Measurements from ENCODE around the gene SIAH1.
"Not testable (repeated sequence)": the region's sequence is repeated elsewhere in the genome, so short reads cannot be mapped to it uniquely, and the experiment has no call there.

Gene SIAH1

DNA sequence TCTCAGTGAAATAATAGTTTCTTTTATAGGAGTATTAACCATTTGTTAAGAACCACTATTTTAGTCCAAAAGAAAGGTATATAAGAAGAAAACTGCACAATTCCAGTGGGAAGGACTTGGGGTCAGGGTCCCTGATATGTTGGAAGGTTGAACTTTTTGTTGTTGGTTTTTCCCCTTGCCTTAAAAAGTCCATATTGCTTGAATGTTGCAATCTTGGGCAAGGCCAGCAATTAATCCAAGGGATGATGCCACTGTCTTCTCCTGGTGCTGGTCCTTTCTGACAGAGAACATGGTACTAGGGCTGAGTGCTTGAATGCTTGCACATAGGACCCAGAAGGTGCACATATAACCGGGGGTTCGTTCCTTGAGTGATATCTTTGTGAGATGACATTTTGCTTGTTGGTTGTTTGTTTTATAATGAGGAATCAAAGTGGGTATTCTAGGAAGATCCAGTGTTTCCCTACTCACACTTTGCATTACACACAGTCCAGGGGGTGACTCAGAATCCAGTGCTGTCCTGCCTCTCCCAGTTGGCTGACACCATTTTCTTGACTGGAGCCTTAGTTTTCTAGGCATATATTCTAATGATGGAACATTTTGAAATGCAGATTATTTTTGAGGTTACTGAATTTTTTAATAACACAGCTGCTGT, 54.9 kb downstream of the SIAH1 start:
- DNase-seq: no peak

DNA sequence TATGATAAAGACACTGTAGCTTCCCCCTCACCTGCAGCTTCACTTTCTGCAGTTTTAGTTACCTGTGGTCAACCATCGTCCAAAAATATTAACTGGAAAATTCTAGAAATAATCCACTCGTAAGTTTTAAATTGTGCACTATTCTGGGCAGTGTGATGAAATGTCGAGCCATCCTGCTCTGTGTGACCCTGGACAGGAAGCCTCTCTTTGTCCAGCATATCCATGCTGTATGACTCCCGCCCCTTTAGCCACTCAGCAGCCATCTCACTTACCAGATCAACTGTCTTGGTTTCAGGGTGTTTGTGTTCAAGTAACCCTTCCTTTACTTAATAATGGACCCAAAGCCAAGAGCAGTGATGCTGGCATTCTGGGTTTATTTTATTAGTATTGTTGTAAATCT, 56.1 kb downstream of the SIAH1 start:
- DNase-seq: no peak

DNA sequence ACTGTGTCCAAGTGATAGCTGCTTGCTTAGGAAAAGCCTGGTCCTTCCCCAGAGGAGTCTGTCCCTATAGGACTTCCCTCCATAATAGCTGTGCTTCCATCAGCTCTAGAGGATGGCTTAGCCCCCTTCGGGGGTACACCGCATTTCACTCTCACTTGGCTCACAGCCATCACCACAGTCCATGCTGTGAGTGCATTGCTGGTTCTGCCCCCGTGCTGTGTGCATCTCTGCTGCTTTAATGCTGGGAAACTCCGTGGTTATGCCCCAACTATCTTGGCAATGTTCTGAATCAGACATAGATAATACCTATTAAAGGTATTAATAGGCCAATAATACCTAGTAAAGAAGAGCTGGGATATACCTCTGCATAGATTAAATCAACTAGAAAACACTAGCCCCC, 58.3 kb downstream of the SIAH1 start:
- DNase-seq: no peak

DNA sequence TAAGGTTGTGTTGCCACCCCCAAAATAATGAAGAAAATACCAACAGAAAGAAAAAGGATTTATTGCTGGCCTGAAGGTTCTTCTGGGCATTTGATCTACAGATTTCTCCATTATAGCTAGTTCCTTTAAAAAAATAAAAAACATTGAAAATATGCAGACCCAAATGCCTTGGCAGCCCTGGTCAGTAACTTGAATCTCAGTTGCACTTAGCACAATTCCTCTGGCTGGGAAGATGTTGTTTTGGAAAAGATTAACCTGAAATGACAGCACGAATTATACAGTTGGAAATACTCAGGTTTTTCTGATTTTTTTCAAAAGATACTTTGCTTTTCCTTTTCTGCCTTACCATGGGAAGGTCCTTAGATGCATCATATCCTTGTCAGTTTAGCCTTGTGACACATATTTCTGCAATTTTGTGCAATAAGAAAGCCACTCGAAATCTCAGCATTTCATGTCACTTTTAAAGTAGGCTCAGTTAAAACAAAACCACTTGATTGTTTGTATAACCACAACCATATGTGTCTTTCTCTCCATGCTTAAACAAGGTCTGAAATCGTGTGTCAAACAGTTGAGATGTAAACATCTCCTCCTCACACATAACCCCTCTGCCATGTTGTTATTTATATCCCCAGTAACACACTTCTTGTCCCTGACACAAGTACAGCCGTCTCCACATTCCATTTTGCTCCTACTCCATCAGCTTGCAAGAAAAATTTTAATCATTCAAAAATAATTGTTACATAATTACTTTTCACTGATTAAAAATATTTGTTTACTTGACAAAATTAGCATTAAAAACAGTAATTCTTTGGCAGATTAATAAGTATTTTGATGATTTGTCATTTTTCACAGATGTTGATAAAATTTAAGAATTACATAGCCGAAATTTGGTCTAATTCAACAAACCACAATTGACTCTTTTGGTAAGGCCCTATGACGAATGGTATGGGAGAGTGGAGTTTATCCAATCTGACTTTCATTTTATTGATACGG, 61.1 kb downstream of the SIAH1 start:
- DNase-seq: no peak

DNA sequence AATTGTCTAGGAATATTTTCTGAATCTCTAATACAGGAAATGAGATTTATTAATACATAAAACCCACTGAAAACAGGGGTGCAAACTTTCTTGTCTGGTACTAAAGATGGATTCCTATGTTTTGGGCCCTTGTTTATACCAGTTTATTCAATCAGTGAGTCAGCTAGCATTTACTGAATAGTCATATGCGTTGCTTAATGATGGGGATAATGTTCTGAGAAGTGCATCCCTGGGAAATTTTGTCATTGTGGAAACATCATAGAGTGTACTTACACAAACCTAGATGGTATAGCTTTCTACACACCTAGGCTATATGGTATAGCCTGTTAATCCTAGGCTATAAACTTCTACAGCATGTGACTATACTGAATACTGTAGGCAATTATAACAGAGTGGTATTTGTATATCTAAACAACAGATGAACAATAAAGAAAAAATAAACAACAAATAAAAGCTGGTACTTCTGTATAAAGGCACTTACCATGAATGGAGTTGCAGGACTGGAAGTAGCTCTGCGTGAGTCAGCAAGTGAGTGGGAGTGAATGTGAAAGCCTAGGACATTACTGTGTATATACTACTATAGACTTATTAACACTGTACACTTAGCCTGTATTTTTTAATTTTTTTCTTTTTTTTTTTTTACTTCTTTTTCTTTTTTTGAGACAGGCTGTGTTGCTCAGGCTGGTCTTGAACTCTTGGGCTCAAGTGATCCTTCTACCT, 63.7 kb downstream of the SIAH1 start:
- no peak for DNase-seq

DNA sequence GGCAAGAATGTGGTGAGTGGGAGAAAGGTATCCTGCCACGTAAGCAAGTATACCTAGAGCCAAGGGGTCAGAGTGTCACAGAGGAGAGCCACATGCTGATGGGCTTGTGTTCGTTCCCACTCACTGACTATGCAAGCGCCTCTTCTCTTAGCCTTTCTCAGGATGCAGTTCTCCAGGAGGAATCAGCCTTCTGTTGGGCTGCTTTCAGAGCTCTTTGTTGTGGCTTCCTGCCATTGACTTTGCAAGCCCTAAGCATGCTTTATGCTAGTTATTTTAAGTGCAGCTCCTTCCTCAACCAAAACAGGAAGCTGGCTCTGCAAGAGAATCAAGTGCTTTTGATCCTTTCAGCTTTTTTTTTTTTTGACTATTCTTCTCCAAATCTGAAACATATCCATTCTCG, 66.6 kb downstream of the SIAH1 start:
- DNase-seq: no peak

DNA sequence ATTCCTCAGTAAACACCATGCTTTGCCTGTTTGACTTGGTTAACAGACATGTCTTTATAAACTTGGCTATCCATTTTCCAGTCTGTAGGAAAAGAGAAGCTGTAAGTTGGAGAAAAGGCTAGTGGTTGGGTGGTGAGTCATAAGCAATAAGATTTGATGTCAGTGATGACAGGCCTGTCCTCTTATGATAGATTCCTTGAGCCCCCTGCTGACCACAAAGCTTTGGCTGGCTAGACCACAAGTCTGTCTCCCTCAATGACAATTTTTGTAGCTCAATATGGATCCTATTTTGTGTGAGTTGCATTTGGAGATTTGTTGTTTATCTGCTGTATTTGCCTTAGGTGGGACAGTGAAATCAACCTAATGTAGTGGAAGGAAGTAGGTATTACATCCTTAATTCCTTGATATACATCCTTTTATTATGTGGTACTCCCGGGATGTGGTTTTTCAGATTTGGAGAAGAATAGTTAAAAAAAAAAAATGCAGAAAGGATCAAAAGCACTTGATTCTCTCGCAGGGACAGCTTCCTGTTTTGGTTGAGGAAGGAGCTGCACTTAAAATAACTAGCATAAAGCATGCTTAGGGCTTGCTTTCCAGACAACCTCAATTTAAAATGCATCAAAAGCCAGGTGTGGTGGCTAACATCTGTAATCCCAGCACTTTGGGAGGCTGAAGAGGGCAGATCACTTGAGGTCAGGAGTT, 67.4 kb downstream of the SIAH1 start:
- DNase-seq: no peak

DNA sequence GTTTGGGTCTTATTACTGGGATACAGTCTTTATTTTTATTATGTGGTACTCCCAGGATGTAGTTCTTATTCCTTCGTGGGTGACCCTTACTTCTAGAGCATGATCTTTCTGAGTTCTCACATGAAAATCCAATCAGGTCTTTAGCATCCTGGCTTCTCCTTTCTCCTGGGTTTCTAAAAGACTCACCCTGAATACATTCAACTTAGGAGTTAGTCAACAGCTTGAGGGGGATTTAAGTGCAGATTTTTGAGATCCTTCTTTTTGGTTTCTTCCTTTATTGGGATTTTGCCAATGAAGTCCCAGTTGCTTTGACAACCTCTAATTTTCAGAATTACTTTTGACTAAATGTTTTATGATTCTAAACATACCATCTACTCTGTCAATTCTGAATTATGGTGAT, 68.2 kb downstream of the SIAH1 start:
- no peak for DNase-seq

DNA sequence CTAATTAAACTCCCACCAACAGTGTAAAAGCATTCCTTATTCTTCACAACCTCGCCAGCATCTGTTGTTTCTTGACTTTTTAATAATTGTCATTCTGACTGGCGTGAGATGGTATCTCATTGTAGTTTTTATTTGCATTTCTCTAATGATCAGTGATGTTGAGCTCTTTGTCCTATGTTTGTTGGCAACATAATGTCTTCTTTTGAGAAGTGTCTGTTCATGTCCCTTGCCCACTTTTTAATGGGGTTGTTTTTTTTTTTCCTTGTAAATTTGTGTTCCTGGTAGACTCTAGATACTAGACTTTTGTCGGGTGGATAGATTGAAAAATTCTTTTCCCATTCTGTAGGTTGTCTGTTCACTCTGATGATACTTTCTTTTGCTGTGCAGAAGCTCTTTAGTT, 71.3 kb downstream of the SIAH1 start:
- DNase-seq: not testable (repeated sequence)

DNA sequence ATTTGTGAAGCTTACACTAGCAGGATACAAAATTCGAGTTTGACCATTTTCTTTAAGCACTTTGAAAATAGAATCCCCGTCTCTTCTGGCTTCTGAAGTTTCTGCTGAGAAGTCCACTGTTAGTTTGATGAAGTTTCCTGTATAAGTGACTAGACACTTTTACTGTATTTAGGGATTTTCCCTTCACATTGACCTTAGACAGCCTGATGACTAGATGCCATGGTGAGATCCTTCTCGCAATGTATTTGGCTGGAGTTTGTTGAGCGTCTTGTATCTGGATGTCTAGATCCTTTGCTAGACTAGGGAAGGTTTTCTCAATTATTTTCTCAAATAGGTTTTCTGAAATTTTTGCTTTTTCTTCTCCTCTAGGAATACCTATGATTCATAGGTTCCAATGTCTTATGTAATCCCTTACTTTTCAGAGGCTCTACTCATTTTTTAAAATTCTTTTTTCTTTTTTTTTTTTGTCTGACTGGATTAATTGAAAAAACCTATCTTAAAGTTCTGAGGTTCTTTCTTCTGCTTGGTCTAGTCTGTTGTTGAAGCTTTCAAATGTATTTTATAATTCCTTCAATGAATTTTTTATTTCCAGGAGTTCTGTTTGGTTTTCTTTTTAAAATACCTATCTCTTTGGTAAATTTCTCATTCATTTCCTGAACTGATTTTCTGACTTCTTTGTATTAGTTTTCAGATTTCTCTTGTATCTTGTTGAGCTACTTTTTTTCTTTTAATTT, 74.1 kb downstream of the SIAH1 start:
- DNase-seq: no peak

Measured in retina (tissue), 1 donor.